Muscle of back (tissue), 11 donors: ENCODE results near the gene MRGPRG. TPM values are rescaled to one million over a fixed set of nuclear protein-coding genes. Genes with fewer than 3 reads are reported as not detected.

Source experiments
- DNase-seq, 3 donors: peaks; one replicate each; pipeline versions ENCODE4 v3.0.0 to v3.0.0-alpha.2; 2013
- polyA plus RNA-seq, 10 donors: library from polyadenylated mRNA; unstranded; fragments of 120-200 nt; gene quantifications; one replicate each; pipeline ENCODE4 v1.2.1, GENCODE V29; 2013; ENCODE audit not compliant: insufficient read length in 10 of 10

The MRGPRG gene
- polyA plus RNA-seq, 10 donors = not detected

DNA sequence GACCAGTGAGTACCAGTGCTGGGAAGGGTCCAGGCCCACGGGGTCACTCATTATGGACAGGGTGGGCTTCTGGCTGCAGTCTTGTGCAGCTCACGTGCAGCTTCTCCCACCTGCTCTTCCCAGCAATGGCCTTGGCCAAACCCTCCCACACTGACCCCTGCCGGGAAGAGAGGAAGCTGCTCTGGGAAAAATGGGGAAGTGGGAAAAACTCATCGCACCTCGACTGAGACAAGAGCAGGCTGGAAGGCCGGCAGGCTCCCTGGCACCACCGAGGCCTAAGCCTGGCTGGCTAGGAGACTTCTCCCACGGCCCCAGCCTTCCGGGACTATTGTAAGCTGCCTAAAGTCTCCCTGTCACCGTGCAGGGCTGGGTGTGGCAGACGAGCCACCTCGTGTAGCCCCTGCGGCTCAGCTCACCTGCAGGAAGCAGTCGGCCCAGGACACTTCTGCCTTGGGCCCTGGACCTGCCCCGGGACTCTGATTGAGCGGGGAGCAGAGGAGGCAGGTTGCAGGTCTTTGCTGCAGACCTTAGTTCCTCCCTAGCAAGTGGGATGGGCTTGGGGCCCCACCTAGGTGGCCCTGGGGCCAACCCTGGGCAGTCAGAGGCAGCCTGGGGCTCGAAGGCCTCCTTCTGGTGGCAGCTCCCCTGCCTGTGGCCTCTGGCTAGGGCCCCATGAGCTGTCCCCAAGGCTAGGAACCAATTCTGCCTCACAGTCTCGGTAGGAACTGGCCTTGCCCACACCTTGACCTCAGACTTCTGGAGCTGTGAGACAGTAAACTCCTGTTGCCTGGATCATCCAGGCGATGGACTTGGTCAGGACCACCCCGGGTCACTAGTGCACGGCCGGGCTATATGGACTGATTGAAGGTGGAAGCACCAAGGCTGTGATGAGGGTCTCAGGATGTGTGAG is 23.1 kb downstream of the MRGPRG start:
- no peak for DNase-seq

DNA sequence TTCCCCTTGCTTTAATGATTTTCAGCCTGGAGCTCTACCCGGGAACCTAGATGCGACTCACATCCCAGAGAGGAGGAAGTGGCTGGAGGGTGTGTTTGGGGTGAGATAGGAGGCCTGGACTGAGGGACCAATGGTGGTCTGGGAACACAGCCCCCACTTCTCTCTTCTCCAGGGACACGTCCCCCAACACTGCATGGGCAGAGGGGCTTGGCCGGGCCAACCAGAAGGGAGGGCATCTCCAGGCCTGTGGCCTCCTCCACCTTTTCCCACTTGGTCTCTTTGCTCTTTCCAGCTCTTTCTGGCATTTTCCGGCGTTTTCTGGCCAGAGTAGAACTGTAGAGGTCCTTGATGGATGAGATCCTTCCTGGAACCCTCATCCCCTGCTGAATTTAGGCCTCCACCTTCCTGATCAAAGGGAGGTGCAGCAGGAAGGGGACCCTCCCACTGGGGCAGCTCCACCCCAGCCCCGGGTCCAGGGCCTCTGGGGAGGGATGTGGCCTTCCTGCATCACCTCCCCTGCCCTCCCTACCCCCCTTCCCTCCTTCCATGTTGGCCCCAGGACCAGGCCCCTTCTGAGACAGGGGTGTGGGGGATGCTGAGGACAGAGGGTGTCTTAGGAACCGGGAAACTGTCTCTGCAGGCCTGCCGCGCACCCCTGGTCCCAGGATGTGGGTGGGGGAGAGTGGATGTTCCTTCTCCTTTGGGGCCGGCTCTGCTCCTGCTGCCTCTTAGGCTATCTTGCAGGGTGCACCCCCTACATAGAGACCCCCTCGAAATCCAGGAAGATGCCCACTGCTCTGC is 24.4 kb downstream of the MRGPRG start:
- DNase-seq = no peak

DNA sequence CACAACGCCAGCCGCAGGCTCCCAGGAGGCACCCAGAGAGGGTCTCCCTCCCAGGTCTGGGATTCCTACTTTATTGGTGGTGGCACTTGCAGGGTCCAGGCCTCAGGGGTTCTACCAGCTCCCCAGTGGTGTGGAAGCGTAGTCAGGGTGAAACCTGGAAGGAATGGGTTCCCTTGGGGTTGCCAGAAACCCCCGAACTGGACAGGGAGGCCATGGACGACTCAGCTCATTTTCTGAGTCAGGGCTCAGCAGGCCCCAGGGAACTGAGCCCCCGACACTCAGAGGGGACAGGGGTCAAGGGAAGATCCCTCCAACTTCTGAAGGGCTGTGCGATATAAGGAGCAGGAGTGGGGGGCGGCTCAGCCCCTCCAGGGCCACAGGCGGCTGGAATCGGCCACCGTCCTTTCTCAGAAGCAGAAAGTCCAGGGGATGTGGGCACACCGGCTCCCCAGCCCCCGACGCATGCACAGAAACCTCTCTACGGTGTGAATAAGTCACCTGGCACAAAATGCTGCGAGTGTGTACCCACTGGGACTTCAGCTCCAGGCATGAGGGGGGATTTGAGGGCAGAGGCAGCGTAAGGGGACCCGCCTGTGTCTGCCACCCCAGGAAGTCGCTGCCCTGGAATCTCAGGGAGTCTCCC is 25.1 kb downstream of the MRGPRG start:
- DNase-seq = no peak

DNA sequence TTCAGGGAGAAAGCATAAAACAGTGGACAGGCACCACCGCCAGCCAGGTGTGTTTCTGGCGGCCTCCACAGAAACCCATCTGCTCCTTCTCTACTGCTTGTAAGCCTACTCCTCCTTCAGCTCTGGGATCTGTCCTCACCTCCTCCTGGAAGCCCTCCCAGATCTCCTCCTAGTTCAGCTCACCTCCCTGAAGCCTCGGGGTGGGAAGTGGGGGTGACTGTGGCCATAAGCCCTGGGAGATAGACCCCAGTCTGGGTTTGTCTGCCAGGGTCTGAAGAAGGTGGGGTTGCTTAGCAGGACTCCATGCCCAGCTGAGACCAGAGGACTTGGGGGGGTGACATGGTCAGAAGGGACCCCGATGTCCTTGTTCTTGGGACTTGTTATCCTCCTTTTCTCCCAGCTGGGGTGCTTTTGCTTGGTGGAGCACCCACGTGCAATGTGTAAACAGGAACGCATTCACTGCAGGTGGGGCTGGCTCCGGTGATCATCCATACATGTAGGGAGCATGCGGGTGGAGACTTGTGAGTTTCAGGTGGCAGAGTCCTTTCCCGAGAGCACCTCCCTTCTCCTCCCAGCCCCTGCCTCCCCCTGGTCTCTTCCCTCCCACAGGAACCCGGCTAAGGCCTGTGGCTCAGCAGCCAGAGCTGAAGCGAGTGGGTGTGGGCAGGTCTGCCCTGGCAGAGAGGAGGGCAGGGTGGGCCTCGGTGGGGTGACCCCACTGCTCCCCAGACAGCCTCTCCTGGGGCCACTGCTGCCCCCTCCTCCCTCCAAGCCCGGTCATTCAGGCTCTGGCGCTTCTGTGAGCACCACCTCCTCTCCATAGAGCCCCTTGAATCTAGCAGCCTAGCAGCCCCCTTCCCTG is 25.9 kb downstream of the MRGPRG start:
- no peak for DNase-seq

DNA sequence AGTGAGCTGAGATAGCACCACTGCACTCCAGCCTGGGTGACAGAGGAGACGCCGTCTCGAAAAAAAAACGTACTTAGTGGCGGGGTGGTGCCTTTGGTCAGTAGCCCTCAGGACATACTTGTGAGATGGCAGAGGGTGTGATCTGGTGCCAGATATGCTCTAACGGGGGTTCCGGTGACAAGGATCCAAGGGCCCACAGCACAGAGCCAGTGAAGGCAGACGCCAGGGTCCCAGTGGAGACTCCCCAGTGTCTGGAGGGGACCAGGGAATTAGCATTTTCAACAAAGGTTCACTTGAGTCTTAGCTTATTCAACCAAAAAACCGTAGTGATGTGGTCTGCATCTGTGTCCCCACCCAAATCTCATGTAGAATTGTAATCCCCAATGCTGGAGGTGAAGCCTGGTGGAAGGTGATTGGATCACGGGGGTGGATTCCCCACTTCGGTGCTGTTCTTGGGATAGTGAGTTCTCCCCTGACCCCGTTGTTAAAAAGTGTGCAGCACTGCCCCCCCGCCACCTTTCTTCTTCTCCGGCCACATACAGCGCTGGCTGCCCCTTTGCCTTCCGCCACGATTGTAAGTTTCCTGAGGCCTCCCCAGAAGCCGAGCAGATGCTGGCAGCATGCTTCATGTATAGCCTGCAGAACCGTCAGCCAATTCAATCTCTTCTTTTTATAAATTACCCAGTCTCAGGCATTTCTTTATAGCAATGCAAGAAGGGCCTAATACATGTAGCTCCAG is 26.9 kb downstream of the MRGPRG start:
- no peak for DNase-seq

DNA sequence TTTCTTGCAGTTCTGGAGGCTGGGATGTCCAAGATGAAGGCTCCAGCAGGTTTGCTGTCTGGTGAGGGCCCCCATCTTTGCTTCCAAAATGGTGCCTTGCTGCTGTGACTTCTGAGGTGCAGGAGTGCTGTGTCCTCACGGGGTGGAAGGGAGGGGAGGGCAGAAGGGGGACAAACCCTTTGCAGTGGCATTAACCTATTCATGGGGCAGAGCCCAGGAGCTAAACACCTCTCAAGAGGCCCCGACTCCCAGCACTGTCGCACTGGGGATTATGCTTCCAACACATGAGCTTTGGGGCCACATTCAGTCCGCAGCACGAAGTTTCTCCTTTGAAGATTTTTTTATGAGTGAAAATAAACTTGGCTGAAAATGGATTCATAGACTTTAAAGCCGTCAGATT is 28.0 kb downstream of the MRGPRG start:
- no peak for DNase-seq

DNA sequence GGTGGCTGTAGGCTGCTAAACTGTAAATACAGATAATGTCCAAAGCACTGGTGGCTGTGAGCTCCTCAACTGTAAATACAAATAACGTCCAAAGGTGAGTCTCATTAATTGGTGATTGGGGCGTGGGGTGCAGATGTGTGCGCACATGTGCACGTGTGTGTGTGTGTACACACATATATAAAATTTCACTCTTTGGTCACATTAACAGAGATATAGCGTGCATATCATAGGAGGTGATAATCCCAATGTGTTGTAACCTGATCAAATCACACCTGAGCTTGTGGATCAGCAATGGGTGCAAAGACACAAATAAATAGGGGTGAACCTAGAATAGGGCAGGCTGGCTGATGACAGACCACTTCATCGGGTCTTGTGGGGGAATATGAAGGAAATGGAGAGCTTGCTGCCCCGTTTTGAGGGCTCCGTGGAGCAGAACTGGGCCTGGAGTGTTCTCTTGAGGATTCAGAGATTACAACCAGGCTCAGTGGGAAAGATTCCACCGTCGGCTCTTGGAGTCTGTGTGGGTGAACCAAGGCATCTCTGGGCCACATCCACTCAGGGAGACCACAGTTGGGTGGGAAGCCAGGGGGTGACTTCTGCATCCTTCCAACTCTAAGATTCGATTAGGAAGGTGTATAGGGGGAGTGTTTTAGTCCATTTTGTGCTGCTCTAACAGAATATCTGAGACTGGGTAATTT is 28.6 kb downstream of the MRGPRG start:
- DNase-seq = no peak

DNA sequence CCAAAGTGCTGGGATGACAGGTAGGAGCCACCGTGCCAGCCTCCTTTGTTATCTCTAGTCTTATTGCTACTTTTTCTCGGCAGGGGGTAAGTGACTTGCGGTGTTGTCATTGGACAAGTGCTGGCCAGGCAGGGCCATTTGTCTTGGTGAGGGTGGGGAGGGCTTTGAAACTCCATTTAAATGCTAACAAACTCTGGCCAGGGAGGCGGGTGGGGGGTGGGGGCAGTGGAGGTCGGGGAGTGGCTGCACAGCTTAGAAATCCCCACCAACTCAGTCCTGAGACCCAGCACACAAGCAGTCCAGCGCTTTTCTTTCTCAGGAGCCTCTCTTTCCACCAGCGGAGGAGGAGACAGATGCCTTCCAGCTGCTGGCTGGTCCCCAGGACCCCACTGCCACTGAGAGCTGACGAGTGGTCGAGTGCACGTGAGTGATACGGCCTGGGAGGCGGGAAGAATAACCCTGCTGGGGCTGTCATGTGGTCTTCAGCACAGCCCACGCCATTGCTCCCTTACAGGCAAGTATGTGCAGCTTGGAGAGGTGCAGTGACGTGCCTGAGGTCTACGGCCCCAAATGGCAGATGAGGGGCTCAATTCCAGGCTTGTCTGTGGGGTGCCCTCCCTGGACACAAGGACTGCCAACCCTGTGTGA is 29.3 kb downstream of the MRGPRG start:
- no peak for DNase-seq

DNA sequence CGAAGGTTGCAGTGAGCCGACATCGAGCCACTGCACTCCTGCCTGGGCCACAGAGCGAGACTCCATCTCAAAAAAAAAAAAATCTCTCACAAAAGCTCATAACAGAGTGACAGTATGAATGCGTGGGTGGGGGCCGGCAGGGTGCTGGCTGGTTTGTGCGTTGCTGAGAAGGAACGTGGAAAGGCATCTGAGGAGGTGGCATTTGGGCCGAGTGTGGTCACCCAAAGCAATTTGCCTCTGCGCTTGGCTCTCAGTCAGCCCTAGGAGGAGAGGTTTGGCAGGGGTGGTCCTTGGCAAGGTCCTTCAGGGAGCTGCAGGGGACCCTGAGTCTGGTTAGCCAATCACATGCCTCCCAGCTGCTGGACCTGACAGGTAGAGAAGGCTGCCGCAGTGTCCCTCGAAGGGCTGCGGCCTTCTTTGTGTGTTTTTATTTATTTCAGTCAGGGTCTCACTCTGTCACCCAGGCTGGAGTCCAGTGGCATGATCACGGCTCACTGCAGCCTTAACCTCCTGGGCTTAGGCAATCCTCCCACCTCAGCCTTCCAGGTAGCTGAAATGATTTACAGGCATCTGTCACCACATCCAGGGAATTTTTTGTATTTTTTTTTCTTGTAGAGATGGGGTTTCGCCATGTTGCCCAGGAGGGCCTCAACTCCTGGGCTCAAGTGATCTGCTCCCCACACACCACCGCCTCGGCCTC is 30.0 kb downstream of the MRGPRG start:
- DNase-seq = no peak

DNA sequence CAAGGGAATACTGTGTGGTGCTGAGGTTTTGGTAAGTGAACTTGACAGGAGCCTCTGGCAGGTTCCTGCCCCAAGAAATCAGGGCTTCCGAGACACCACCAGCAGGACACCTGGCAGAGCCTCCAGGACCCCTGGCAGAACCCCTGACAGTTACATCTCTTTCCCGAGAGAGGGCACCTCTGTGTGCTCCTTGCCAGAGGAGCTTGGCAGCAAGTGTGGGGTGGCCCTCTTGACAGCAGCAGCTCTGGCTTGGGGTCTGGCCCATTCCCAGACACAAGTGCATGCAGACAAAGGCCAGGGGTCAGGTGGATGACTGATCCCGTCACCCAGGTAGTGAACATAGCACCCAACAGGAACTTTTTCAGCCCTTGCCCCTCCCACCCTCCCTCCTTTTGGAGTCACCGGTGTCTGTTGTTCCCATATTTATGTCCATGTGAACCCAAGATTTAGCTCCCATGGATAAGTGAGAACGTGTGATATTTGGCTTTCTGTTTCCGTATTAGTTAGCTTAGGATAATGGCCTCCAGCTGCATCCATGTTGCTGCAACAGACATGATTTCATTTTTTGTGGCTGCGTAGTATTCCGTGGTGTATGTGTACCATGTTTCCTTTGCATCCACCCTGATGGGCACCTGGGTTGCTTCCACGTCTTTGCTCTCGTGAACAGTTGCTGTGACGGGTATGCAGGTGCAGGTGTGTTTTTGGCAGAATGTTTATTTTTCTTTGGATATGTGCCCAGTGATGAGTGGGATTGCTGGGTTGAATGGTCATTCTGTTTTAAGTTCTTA is 32.3 kb downstream of the MRGPRG start:
- no peak for DNase-seq

DNA sequence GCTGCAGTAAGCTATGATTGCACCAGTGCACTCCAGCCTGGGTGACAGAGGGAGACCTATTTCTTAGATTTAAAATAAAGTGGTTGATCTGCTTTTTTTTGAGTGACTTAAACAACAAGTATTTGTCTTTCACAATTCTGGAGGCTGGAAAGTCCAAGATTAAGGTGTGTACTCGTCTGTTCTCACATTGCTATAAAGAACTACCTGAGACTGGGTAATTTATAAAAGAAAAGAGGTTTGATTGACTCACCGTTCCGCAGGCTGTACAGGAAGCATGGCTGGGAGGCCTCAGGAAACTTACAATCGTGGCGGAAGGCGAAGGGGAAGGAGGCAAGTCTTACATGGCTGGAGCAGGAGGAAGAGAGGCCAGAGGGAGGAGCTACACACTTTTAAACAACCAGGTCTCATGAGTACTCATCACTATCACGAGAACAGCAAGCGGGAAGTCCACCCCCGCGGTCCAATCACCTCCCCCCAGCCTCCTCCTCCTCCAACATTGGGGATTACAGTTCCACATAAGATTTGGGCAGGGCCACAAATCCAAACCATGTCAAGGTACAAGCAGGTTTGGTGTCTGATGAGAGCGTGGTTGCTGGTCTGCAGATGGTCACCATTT is 33.8 kb downstream of the MRGPRG start:
- DNase-seq = no peak

DNA sequence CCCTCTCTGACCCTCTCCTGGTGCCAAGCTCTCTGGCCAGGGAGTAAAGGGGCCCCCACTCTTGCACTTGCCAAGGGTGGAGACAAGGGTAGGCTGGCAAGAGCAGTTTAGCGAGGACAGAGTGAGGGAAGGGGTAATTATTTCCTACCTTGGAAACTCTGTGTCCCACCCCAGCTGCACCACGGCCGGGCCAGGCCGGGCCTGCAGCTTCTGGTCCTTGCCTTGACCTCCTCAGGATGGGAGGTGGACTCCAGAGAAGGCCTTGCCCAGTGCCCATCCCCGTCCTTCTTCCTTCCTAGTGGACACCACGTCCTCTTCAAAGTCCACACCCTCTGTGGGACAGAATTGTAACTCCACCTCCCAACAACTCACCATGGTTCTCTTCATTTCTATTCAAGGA is 35.1 kb downstream of the MRGPRG start:
- DNase-seq = no peak

DNA sequence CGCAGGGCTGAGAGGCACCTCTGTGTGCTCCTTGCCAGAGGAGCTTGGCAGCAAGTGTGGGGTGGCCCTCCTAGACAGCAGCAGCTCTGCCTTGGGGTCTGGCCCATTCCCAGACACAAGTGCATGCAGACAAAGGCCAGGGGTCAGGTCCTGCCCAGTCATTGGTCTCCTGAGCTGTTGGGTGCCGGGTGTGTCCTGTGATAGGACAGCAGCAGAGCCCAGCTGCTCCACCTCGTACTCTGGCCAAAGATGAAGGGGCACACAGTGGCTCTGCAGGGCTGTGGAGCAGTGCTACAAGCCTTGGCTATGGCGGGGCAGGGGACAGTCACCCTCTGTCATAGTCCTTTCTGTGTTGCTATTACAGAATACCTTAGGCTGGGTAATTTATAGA is 36.2 kb downstream of the MRGPRG start:
- no peak for DNase-seq

DNA sequence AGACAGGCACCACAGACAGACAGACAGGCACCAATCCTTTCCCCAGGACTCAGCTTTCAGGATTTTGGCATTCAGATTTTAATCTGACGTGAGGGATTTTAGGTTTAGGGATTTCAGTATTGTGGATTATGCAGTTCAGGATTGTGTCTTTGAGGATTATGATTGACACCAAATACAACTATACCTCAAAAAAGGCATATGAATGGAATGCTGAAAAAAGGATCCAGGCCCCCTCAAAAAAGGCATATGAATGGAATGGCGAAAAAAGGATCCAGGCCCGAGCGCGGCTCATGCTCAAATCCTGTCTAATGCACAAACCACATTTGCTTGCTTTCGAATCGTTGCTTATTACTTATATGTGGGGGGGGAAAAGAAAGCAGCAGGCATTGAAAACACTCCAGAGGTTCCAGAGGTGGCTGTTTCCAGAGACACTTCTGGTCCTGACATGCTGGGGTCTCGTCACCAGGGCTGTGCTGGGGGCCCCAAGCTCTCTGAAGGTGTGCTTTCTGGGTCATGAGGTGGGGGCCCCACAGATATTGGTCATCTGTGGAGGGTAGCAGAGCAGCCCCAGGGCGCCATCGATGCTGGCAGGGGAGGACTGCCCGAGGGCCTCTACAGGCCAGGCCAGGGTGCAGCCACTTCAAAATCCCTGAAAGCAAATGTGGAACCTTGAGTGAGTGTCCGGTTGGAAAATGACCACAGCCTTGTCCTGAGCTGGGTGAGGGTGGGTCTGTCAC is 36.7 kb downstream of the MRGPRG start:
- no peak for DNase-seq

DNA sequence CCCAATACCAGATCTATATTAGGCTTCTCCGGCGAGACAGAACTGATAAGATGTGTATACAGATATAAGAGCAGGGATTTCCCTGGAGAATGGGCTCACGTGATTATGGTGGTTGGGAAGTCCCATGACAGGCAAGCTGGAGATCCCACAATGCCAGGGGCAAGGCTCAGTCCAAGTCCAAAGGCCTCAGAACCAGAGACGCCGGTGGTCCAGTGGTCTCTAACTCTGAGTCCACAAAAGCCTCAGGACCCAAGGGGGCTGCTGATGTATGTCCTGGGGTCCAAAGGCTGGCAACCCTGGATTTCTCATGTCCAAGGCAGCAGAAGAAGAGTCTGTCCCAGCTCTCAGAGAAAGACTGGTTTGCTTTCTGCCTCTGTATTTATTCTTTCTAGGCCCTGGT is 37.7 kb downstream of the MRGPRG start:
- no peak for DNase-seq

DNA sequence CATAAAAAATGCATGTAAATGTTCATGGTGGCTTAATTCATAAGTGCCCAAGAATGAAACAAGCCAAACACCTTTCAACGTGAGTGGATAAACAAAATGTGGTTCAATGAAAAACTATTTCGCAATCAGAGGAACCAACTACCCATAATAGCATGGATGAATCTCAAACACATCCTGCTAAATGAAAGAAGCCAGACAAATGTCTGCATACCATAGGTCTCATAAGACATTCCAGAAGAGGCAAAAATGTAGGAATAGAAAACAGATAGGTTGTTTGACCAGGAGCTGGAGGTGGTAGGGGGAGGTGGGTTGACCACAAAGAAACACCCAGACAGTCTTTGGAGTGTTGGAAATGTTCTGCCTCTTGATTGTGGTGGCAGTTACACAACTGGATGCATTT is 40.3 kb downstream of the MRGPRG start:
- DNase-seq = no peak

DNA sequence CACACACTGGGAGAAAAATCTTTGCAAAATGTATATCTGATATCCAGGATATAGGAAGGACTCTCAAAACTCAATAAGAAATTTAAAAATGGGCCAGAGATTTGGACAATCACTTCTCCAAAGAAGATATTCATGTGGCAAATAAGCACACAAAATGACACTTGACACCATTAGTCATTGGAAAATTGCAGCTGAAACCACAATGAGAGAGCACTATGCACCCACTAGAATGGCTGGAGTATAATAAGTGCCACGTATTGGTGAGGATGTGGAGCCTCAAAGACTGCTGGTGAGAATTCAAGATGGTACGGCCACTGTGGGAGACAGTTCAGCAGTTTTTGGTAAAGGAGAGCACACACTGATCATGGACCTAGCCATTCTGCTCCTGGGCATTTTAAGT is 40.7 kb downstream of the MRGPRG start:
- no peak for DNase-seq
